H9 (cell line): ENCODE measurements around the gene KCNAB1. TPM values are rescaled to one million over a fixed set of nuclear protein-coding genes. Genes with fewer than 3 reads are reported as not detected.

Source experiments
- DNase-seq: peaks from one replicate; pipeline ENCODE4 v3.0.0-alpha.2; 2017
- H2AFZ ChIP-seq: one replicate; pipeline ENCODE4 v1.6.1; 2013; ENCODE audit warnings: mild to moderate bottlenecking, low read length, control low read depth, moderate library complexity
- H2AK5ac ChIP-seq: 2 replicates; pipeline ENCODE4 v1.6.1; 2013; ENCODE audit warnings: low read length, control low read depth, mixed read lengths; ENCODE audit not compliant: insufficient read length
- H2BK120ac ChIP-seq: one replicate; pipeline ENCODE4 v1.6.1; 2013; ENCODE audit warnings: low read depth, mild to moderate bottlenecking, low read length, control low read depth, inconsistent platforms; ENCODE audit not compliant: poor library complexity, severe bottlenecking
- H2BK12ac ChIP-seq: 2 replicates; pipeline ENCODE4 v1.6.1; 2013; ENCODE audit warnings: low read length, control low read depth, mixed read lengths, low read depth; ENCODE audit not compliant: insufficient read length
- H2BK15ac ChIP-seq: 2 replicates; pipeline ENCODE4 v1.6.1; 2013; ENCODE audit warnings: low read depth, low read length, control low read depth
- H2BK20ac ChIP-seq: one replicate; pipeline ENCODE4 v1.6.1; 2013; ENCODE audit warnings: low read depth, mild to moderate bottlenecking, low read length, control low read depth, inconsistent platforms; ENCODE audit not compliant: poor library complexity, severe bottlenecking
- H2BK5ac ChIP-seq: 2 replicates; pipeline ENCODE4 v1.6.1; 2013; ENCODE audit warnings: low read length, control low read depth, mixed read lengths; ENCODE audit not compliant: insufficient read length
- H3K14ac ChIP-seq: 2 replicates; pipeline ENCODE4 v1.6.1; 2013; ENCODE audit warnings: low read length, control low read depth; ENCODE audit not compliant: insufficient read depth
- H3K18ac ChIP-seq: 2 replicates; pipeline ENCODE4 v1.6.1; 2013; ENCODE audit warnings: low read depth, mild to moderate bottlenecking, mixed read lengths, low read length, control low read depth; ENCODE audit not compliant: insufficient read length
- H3K23ac ChIP-seq: 2 replicates; pipeline ENCODE4 v1.6.1; 2013; ENCODE audit warnings: low read length, control low read depth, mixed read lengths, low read depth; ENCODE audit not compliant: insufficient read length
- H3K23me2 ChIP-seq: 2 replicates; pipeline ENCODE4 v1.6.1; 2013; ENCODE audit warnings: low read depth, mild to moderate bottlenecking, mixed read lengths, low read length, control low read depth; ENCODE audit not compliant: insufficient read length, poor library complexity, severe bottlenecking
- H3K27ac ChIP-seq: 2 replicates; pipeline ENCODE4 v1.5.1; 2013; ENCODE audit warnings: low read length, control low read depth, mixed read lengths, low read depth; ENCODE audit not compliant: insufficient read length
- H3K27me3 ChIP-seq: 2 replicates; pipeline ENCODE4 v1.6.1; 2013; ENCODE audit warnings: low read length, control low read depth, inconsistent platforms; ENCODE audit not compliant: insufficient read depth
- H3K4ac ChIP-seq: 2 replicates; pipeline ENCODE4 v1.6.1; 2013; ENCODE audit warnings: low read depth, mild to moderate bottlenecking, control low read depth, inconsistent platforms, low read length, moderate library complexity
- H3K4me1 ChIP-seq: 2 replicates; pipeline ENCODE4 v1.6.1; 2013; ENCODE audit warnings: low read length, control low read depth, inconsistent platforms; ENCODE audit not compliant: insufficient read depth
- H3K4me2 ChIP-seq: 2 replicates; pipeline ENCODE4 v1.6.1; 2013; ENCODE audit warnings: low read length, control low read depth, mixed read lengths; ENCODE audit not compliant: insufficient read length, insufficient read depth
- H3K56ac ChIP-seq: 2 replicates; pipeline ENCODE4 v1.6.1; 2013; ENCODE audit warnings: low read depth, mild to moderate bottlenecking, mixed read lengths, low read length, control low read depth; ENCODE audit not compliant: insufficient read length
- H3K79me1 ChIP-seq: 2 replicates; pipeline ENCODE4 v1.6.1; 2013; ENCODE audit warnings: low read depth, mild to moderate bottlenecking, moderate library complexity, low read length, control low read depth, inconsistent platforms; ENCODE audit not compliant: insufficient read depth, poor library complexity, severe bottlenecking
- H3K79me2 ChIP-seq: 2 replicates; pipeline ENCODE4 v1.6.1; 2013; ENCODE audit warnings: low read length, control low read depth, inconsistent platforms; ENCODE audit not compliant: insufficient read depth
- H3K9ac ChIP-seq: 2 replicates; pipeline ENCODE4 v1.6.1; 2013; ENCODE audit warnings: low read length, control low read depth, mixed read lengths; ENCODE audit not compliant: insufficient read length; ENCODE audit errors: extremely low read depth
- H3K9me3 ChIP-seq: one replicate; pipeline ENCODE4 v1.6.1; 2013; ENCODE audit warnings: low read depth, low read length, inconsistent platforms; ENCODE audit not compliant: control insufficient read depth
- H3T11ph ChIP-seq: one replicate; pipeline ENCODE4 v1.6.1; 2013; ENCODE audit warnings: mild to moderate bottlenecking, low read length, control low read depth, inconsistent platforms
- H4K20me1 ChIP-seq: one replicate; pipeline ENCODE4 v1.6.1; 2013; ENCODE audit not compliant: control insufficient read depth, insufficient read length, insufficient read depth
- H4K5ac ChIP-seq: 2 replicates; pipeline ENCODE4 v1.6.1; 2013; ENCODE audit warnings: low read depth, mild to moderate bottlenecking, mixed read lengths, low read length, control low read depth; ENCODE audit not compliant: insufficient read length
- H4K8ac ChIP-seq: replicated peaks from 2 replicates; pipeline ENCODE4 v1.6.1; 2013; ENCODE audit warnings: low read length, control low read depth, mixed read lengths, low read depth; ENCODE audit not compliant: insufficient read length
- H4K91ac ChIP-seq: 2 replicates; pipeline ENCODE4 v1.6.1; 2013; ENCODE audit warnings: low read depth, mild to moderate bottlenecking, moderate library complexity, mixed read lengths, low read length, control low read depth; ENCODE audit not compliant: insufficient read length
- H3K27ac Mint-ChIP-seq, 3 experiments: 2 replicates in 2 of 3; 3 replicates in 1 of 3; pipeline ENCODE4 v1.8.0; 2020 to 2021; ENCODE audit warnings: mixed read lengths in 3 of 3, mild to moderate bottlenecking in 1 of 3, moderate library complexity in 1 of 3
- H3K27me3 Mint-ChIP-seq: 2 replicates; pipeline ENCODE4 v1.8.0; 2021; ENCODE audit warnings: low read depth, mild to moderate bottlenecking, moderate library complexity, mixed read lengths
- H3K36me3 Mint-ChIP-seq, 3 experiments: 2 replicates in 2 of 3; 3 replicates in 1 of 3; pipeline ENCODE4 v1.8.0; 2020 to 2021; ENCODE audit warnings: low read depth in 3 of 3, mixed read lengths in 3 of 3; ENCODE audit not compliant: insufficient read depth in 1 of 3
- H3K4me1 Mint-ChIP-seq, 2 experiments: 2 replicates each; pipeline ENCODE4 v1.8.0; 2020; ENCODE audit warnings: mixed read lengths in 2 of 2
- H3K4me3 Mint-ChIP-seq, 2 experiments: 2 replicates in 1 of 2; 3 replicates in 1 of 2; pipeline ENCODE4 v1.8.0; 2020 to 2021; ENCODE audit warnings: mild to moderate bottlenecking in 2 of 2, mixed read lengths in 2 of 2, moderate library complexity in 1 of 2
- H3K9me3 Mint-ChIP-seq, 2 experiments: 2 replicates in 1 of 2; 3 replicates in 1 of 2; pipeline ENCODE4 v1.8.0; 2020; ENCODE audit warnings: mild to moderate bottlenecking in 2 of 2, mixed read lengths in 2 of 2, moderate library complexity in 1 of 2
- WGBS: extraction: QIAGEN DNeasy Blood & Tissue Kit; methylation state at CpG from one replicate; pipeline ENCODE4 v1.1.7; 2013; ENCODE audit warnings: missing lambda C conversion rate, low lambda C conversion rate, mixed read lengths; ENCODE audit not compliant: insufficient read length; ENCODE audit errors: extremely low coverage; 5-methylcytosine and 5-hydroxymethylcytosine counted together
- total RNA-seq: library from RNA; stranded (reverse); gene quantifications from 2 replicates; pipeline ENCODE4 v1.2.1, GENCODE V29; 2021
- TF ChIP-seq, protein P1 (sequence below): fragments of 200-600 bp; sonication (generic); conservative IDR thresholded peaks from 3 replicates; pipeline ENCODE4 v1.8.0; 2021; ENCODE audit warnings: antibody characterized with exemption, mild to moderate bottlenecking

Gene KCNAB1
- total RNA-seq, 1 experiment from 2014 or later, result 3.7 TPM

DNA sequence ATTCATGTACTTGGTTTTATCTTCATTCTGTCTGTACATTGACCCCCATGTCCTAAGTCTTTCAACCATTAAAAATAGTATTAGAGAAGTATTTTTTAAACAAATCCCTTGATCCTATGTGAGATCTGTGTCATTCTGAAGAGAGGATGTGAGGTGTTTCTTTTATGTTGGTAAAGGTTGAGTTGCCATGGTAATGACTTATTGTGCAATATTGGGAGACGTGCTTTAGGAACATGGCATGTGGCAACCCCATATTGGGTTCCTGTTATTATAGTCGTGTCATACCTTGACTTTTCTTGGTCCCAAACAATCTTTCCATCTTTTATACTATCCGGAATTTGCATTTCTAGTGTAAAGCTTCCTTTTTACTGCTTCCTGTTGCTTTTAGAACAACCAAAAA, 203.1 kb downstream of the KCNAB1 start:
- Histone ChIP-seq H3K9ac (no peak overlapping the region), H4K8ac (no peak overlapping the region), H2BK12ac (no peak overlapping the region), H3K79me1 (no peaks in the 10 kb centered on the region), H3K18ac (no peak overlapping the region), H3K4ac (no peak overlapping the region), H3K14ac (no peak overlapping the region), H4K5ac (no peak overlapping the region), H3K56ac (no peak overlapping the region), H3K4me1 (no peaks in the 10 kb centered on the region), H2BK15ac (no peak overlapping the region), H3K79me2 (no peaks in the 10 kb centered on the region), H3K23me2 (no peaks in the 10 kb centered on the region), H3T11ph (no peak overlapping the region), H4K91ac (no peak overlapping the region), H2BK5ac (no peak overlapping the region), H3K23ac (no peak overlapping the region), H3K27me3 (no peaks in the 10 kb centered on the region), H2AFZ (no peak overlapping the region), H4K20me1 (no peaks in the 10 kb centered on the region), H2BK120ac (no peak overlapping the region), H2BK20ac (no peak overlapping the region), H3K4me2 (no peak overlapping the region), H3K27ac (no peak overlapping the region), H3K9me3 (no peaks in the 10 kb centered on the region), H2AK5ac (no peak overlapping the region)
- TF ChIP-seq, protein P1, sequence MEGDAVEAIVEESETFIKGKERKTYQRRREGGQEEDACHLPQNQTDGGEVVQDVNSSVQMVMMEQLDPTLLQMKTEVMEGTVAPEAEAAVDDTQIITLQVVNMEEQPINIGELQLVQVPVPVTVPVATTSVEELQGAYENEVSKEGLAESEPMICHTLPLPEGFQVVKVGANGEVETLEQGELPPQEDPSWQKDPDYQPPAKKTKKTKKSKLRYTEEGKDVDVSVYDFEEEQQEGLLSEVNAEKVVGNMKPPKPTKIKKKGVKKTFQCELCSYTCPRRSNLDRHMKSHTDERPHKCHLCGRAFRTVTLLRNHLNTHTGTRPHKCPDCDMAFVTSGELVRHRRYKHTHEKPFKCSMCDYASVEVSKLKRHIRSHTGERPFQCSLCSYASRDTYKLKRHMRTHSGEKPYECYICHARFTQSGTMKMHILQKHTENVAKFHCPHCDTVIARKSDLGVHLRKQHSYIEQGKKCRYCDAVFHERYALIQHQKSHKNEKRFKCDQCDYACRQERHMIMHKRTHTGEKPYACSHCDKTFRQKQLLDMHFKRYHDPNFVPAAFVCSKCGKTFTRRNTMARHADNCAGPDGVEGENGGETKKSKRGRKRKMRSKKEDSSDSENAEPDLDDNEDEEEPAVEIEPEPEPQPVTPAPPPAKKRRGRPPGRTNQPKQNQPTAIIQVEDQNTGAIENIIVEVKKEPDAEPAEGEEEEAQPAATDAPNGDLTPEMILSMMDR, result no peak
- Mint-ChIP-seq H3K36me3 (no peaks in the 10 kb centered on the region), H3K4me1 (peaks cover 4 to 5% of the 10 kb centered on the region in 2 experiments; a peak in 1 of 4 replicates), H3K4me3 (no peak overlapping the region), H3K27me3 (no peaks in the 10 kb centered on the region; the same call in 1 of the 2 replicates), H3K9me3 (no peaks in the 10 kb centered on the region), H3K27ac (no peak overlapping the region)
- no peak for DNase-seq
- no CpG with 5 or more reads among the region's 3 CpGs for WGBS
